ENCODE results near the gene SETX. TPM values are rescaled to one million over a fixed set of nuclear protein-coding genes. Genes with fewer than 3 reads are reported as not detected.

SETX gene
- total and polyA plus RNA-seq, 8 donors, result 11.1 to 23.1 (median 14.5) TPM

- H3K27ac ChIP-seq, result no peak overlapping the region
Observed at GRCh38 chr9:132226571-132227430, 128.0 kb downstream of the SETX start.

GRCh38 chr9:132224645-132225044 is 130.1 kb downstream of the SETX start:
- H3K9me3 ChIP-seq, result no peaks in the 10 kb centered on the region
- TF ChIP-seq CTCF (IDR thresholded peaks at IDR 0.05), result no peak
- H3K27ac ChIP-seq, result no peak overlapping the region
- no peaks in the 10 kb centered on the region for H3K36me3 ChIP-seq
- intact Hi-C loops (cut with DNase I), result no loop called here
- no peaks in the 10 kb centered on the region for H3K27me3 ChIP-seq
- no peaks in the 10 kb centered on the region for H3K4me1 ChIP-seq
- no peak for DNase-seq
- 64 to 90% methylated on average over 3 of the region's 3 CpGs for WGBS, 2 donors
- ATAC-seq, result no peak
- no peak overlapping the region for H3K4me3 ChIP-seq
- FAIRE-seq, result no peak

More at GRCh38 chr9:132226571-132227430, 128.0 kb downstream of the SETX start:
- no peaks in the 10 kb centered on the region for H3K36me3 ChIP-seq
- no peak for TF ChIP-seq CTCF (IDR thresholded peaks at IDR 0.05)
- intact Hi-C loops (cut with DNase I), result no loop called here
- H3K4me1 ChIP-seq, result no peaks in the 10 kb centered on the region
- no peak overlapping the region for H3K4me3 ChIP-seq
- 74 to 85% methylated on average over 34 of the region's 34 CpGs for WGBS, 2 donors
- DNase-seq, result peak in 1 of 6 donors; percentile 41
- H3K9me3 ChIP-seq, result no peaks in the 10 kb centered on the region
- no peak for ATAC-seq
- no peak for FAIRE-seq
- H3K27me3 ChIP-seq, result no peaks in the 10 kb centered on the region

GRCh38 chr9:132221941-132222340 is 132.8 kb downstream of the SETX start:
- FAIRE-seq, result no peak
- no peak for ATAC-seq
- Histone ChIP-seq H3K4me3 (no peak overlapping the region), H3K27me3 (no peaks in the 10 kb centered on the region), H3K36me3 (no peaks in the 10 kb centered on the region), H3K4me1 (no peaks in the 10 kb centered on the region), H3K27ac (no peak overlapping the region), H3K9me3 (no peaks in the 10 kb centered on the region)
- intact Hi-C loops (cut with DNase I), result no loop called here
- WGBS, 2 donors, result 80 to 90% methylated on average over 6 of the region's 6 CpGs
- DNase-seq, result peak in 1 of 6 donors; percentile 5
- no peak for TF ChIP-seq CTCF (IDR thresholded peaks at IDR 0.05)

- 70 to 80% methylated on average over 8 of the region's 8 CpGs for WGBS, 2 donors
- DNase-seq, result no peak
- no peak for TF ChIP-seq CTCF (IDR thresholded peaks at IDR 0.05)
- no peak for ATAC-seq
- Histone ChIP-seq H3K4me1 (peaks cover 0 to 9% (median 3%) of the 10 kb centered on the region in 3 donors), H3K9me3 (no peaks in the 10 kb centered on the region), H3K27me3 (no peaks in the 10 kb centered on the region), H3K36me3 (no peaks in the 10 kb centered on the region), H3K4me3 (no peak overlapping the region), H3K27ac (no peak overlapping the region)
- no peak for FAIRE-seq
- intact Hi-C loops (cut with DNase I), result no loop called here
Observed at GRCh38 chr9:132218208-132218607, 136.6 kb downstream of the SETX start.
